ENCODE measurements around the gene RAD51B. TPM values are rescaled to one million over a fixed set of nuclear protein-coding genes. Genes with fewer than 3 reads are reported as not detected.
"Not testable (repeated sequence)": the region's sequence is repeated elsewhere in the genome, so short reads cannot be mapped to it uniquely, and the experiment has no call there.

The RAD51B gene
- total RNA-seq, 5 donors from 2014 or later (not counting 1 experiment from before 2014, with no cell fraction given) = 25.4 to 47.9 (median 30.0) TPM

DNA sequence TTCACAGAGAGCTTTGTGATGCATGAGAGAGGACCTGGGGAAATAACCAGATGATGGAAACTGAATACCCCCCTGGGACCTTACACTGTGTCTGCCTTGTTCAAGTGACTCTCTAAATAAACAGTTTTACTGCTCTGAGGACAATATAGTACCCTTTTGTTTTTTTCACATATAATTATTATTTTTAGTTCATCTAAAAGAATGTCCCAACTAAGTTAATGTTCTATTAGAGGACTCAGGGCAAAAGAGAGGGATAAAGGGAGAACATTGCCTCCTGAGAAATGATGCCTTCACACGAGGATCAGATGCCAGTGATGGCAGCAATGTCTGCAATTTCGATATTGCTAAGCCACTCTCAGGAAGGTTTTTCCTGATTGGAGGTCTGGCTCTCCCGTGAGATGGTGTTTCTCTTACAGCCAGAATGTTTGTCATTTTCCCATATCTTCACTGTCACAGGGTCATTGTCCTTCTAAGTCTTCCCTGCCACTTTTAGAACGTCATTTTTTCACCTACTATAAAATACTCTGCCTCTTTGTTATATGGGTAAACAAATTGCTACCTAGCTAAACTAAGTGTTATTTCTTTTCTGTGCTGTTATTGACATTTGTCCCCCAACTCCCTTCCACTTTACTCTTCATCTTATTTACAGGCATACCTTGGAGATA is 201.6 kb downstream of the RAD51B start:
- 62% methylated on average over 2 of the region's 4 CpGs for WGBS (ENCODE audit: insufficient coverage)
- Mint-ChIP-seq H3K4me1 (peaks cover 0 to 7% (median 0%) of the 10 kb centered on the region in 3 donors), H3K4me3 (no peak overlapping the region), H3K36me3 (peaks cover 23% of the 10 kb centered on the region), H3K27me3 (no peaks in the 10 kb centered on the region), H3K27ac (no peak overlapping the region), H3K9me3 (peaks cover 13 to 20% (median 15%) of the 10 kb centered on the region in 3 donors)
- H3K4me1 ChIP-seq (ENCODE audit: control insufficient read depth in 1 of 2, extremely low read depth in 1 of 2, insufficient read depth in 2 of 2, low read length in 2 of 2) = no peaks in the 10 kb centered on the region
- no peak overlapping the region for H3K4me3 ChIP-seq (ENCODE audit: control insufficient read depth in 1 of 2, extremely low read depth in 1 of 2, low read length in 1 of 2)
- no peaks in the 10 kb centered on the region for H3K36me3 ChIP-seq (ENCODE audit: control insufficient read depth in 2 of 2, extremely low read depth in 1 of 2, insufficient read depth in 1 of 2, low read length in 1 of 2)
- H3K9me3 ChIP-seq = peaks cover 2% of the 10 kb centered on the region
- ChIA-PET POLR2A (no interaction called here), CTCF (no interaction called here)
- no peak overlapping the region for H3K27ac ChIP-seq (ENCODE audit: low read length)
- DNase-seq (no peak), ATAC-seq (replicated peaks in 1 of 4) (no peak)
- no peaks in the 10 kb centered on the region for H3K27me3 ChIP-seq (replicated peaks in 1 of 2; ENCODE audit: control insufficient read depth in 2 of 2, extremely low read depth in 1 of 2, insufficient read depth in 2 of 2, low read length in 1 of 2)

DNA sequence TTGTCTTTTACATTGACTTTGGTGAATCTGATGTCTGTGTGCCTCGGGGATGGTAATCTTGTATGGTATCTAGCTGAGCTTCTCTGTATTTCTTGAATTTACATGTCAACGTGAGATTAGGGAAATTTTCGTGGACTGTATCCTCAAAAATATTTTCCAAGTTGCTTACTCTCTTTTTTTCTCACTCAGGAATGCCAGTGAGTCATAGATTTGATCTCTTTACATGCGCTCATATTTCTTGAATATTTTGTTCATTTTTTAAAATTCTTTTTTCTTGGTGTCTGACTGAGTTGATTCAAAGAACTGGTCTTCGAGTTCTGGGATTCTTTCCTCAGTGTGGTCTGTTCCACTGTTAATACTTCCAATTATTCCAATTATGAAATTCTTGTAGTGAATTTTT is 207.7 kb downstream of the RAD51B start:
- DNase-seq (no peak), ATAC-seq (replicated peaks in 1 of 4) (no peak)
- WGBS (ENCODE audit: insufficient coverage) = no CpG with 5 or more reads among the region's 5 CpGs
- Histone ChIP-seq H3K27ac (ENCODE audit: low read length) (no peak overlapping the region), H3K36me3 (ENCODE audit: control insufficient read depth in 2 of 2, extremely low read depth in 1 of 2, insufficient read depth in 1 of 2, low read length in 1 of 2) (no peaks in the 10 kb centered on the region), H3K4me1 (ENCODE audit: control insufficient read depth in 1 of 2, extremely low read depth in 1 of 2, insufficient read depth in 2 of 2, low read length in 2 of 2) (no peaks in the 10 kb centered on the region), H3K9me3 (peaks cover 2% of the 10 kb centered on the region), H3K27me3 (replicated peaks in 1 of 2; ENCODE audit: control insufficient read depth in 2 of 2, extremely low read depth in 1 of 2, insufficient read depth in 2 of 2, low read length in 1 of 2) (no peaks in the 10 kb centered on the region), H3K4me3 (ENCODE audit: control insufficient read depth in 1 of 2, extremely low read depth in 1 of 2, low read length in 1 of 2) (no peak overlapping the region)
- no peaks in the 10 kb centered on the region for H3K27me3 Mint-ChIP-seq
- peaks cover 12 to 34% (median 28%) of the 10 kb centered on the region in 3 donors for H3K9me3 Mint-ChIP-seq
- ChIA-PET POLR2A (no interaction called here), CTCF (interaction anchor here in 1 of 2 donors (0.5 kb wide), 1 partner anchor 23 kb away, joined by 6 read pairs; no protein-coding TSS in a partner anchor)
- H3K27ac Mint-ChIP-seq = no peak overlapping the region
- H3K4me1 Mint-ChIP-seq = peaks cover 0 to 7% (median 0%) of the 10 kb centered on the region in 3 donors
- H3K36me3 Mint-ChIP-seq = peaks cover 46% of the 10 kb centered on the region
- no peak overlapping the region for H3K4me3 Mint-ChIP-seq

DNA sequence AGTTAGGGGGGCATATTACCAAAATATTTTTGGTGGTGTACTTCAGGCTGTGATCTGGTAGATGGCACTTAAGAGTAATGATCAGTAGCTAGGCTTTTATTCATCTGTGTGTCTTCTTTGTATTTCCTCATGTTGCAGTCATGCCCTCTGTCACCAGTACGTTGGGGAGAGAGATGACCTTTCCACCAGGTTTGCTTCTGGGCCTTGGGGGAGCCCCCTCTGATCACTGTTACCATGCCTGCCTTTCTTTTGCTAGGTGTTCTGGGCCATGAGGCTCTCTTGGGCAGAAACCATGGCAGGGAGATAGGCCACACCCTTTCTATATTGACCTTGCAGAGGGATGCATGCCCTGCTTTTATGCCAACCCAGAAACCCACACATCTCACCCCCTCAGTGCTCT is 208.5 kb downstream of the RAD51B start:
- no peak overlapping the region for H3K4me3 ChIP-seq (ENCODE audit: control insufficient read depth in 1 of 2, extremely low read depth in 1 of 2, low read length in 1 of 2)
- H3K9me3 ChIP-seq = no peaks in the 10 kb centered on the region
- Mint-ChIP-seq H3K4me3 (no peak overlapping the region), H3K4me1 (peaks cover 0 to 7% (median 0%) of the 10 kb centered on the region in 3 donors), H3K27ac (no peak overlapping the region), H3K36me3 (peaks cover 39% of the 10 kb centered on the region), H3K27me3 (no peaks in the 10 kb centered on the region), H3K9me3 (peaks cover 6 to 27% (median 22%) of the 10 kb centered on the region in 3 donors)
- H3K36me3 ChIP-seq (ENCODE audit: control insufficient read depth in 2 of 2, extremely low read depth in 1 of 2, insufficient read depth in 1 of 2, low read length in 1 of 2) = no peaks in the 10 kb centered on the region
- CTCF ChIA-PET = no interaction called here
- H3K4me1 ChIP-seq (ENCODE audit: control insufficient read depth in 1 of 2, extremely low read depth in 1 of 2, insufficient read depth in 2 of 2, low read length in 2 of 2) = no peaks in the 10 kb centered on the region
- POLR2A ChIA-PET = interaction anchor here in 1 of 2 donors (0.6 kb wide), 1 partner anchor 24 kb away, joined by 5 read pairs; no protein-coding TSS in a partner anchor
- ATAC-seq (replicated peaks in 1 of 4) (no peak), DNase-seq (no peak)
- H3K27me3 ChIP-seq (replicated peaks in 1 of 2; ENCODE audit: control insufficient read depth in 2 of 2, extremely low read depth in 1 of 2, insufficient read depth in 2 of 2, low read length in 1 of 2) = no peaks in the 10 kb centered on the region
- WGBS (ENCODE audit: insufficient coverage) = 57% methylated on average over 1 of the region's 1 CpG
- no peak overlapping the region for H3K27ac ChIP-seq (ENCODE audit: low read length)

DNA sequence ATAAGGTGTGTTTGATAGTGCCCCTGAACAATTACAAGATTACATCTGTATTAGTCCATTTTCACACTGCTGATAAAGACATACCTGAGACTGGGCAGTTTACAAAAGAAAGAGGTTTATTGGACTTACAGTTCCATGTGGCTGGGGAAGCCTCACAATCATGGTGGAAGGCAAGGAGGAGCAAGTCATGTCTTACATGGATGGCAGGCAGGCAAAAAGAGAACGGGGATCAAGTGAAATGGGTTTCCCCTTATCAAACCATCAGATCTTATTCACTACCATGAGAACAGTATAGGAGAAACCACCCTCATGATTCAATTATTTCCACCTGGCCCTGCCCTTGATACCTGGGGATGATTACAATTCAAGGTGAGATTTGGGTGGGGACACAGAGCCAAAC is 211.4 kb downstream of the RAD51B start:
- H3K27ac Mint-ChIP-seq; H3K36me3 ChIP-seq (ENCODE audit: control insufficient read depth in 2 of 2, extremely low read depth in 1 of 2, insufficient read depth in 1 of 2, low read length in 1 of 2); POLR2A ChIA-PET; H3K4me3 Mint-ChIP-seq; DNase-seq; H3K27me3 ChIP-seq (replicated peaks in 1 of 2; ENCODE audit: control insufficient read depth in 2 of 2, extremely low read depth in 1 of 2, insufficient read depth in 2 of 2, low read length in 1 of 2); CTCF ChIA-PET; H3K4me3 ChIP-seq (ENCODE audit: control insufficient read depth in 1 of 2, extremely low read depth in 1 of 2, low read length in 1 of 2); H3K9me3 ChIP-seq; H3K27me3 Mint-ChIP-seq; H3K27ac ChIP-seq (ENCODE audit: low read length); H3K4me1 Mint-ChIP-seq; ATAC-seq (replicated peaks in 1 of 4); H3K4me1 ChIP-seq (ENCODE audit: control insufficient read depth in 1 of 2, extremely low read depth in 1 of 2, insufficient read depth in 2 of 2, low read length in 2 of 2): not testable (repeated sequence)
- Mint-ChIP-seq H3K36me3 (peaks cover 36% of the 10 kb centered on the region), H3K9me3 (peaks cover 3 to 19% (median 17%) of the 10 kb centered on the region in 3 donors)
- WGBS (ENCODE audit: insufficient coverage) = no CpG with 5 or more reads among the region's 1 CpG

DNA sequence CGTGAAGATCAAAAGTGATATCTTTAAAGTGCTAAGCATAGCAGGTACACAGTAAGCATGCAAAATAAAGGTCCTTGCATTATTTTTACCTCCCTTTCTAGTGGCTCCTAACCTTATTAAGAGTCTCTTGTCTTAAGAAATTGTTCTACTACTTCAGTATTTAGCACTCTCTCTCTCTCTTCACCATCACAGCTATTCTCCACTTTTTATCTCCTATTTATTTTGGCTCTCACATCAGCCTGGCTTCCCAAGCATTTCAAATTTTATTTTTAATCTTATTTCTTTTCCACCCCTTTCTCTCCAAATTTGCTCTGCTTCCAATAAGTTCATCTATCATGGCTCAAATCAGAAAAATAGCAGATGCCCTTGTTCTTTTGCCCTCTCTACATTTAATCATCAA is 212.6 kb downstream of the RAD51B start:
- Mint-ChIP-seq H3K9me3 (peaks cover 3 to 19% (median 14%) of the 10 kb centered on the region in 3 donors), H3K27me3 (no peaks in the 10 kb centered on the region), H3K4me3 (no peak overlapping the region), H3K4me1 (no peaks in the 10 kb centered on the region), H3K36me3 (peaks cover 29% of the 10 kb centered on the region), H3K27ac (no peak overlapping the region)
- 100% methylated on average over 1 of the region's 1 CpG for WGBS (ENCODE audit: insufficient coverage)
- no peaks in the 10 kb centered on the region for H3K36me3 ChIP-seq (ENCODE audit: control insufficient read depth in 2 of 2, extremely low read depth in 1 of 2, insufficient read depth in 1 of 2, low read length in 1 of 2)
- H3K9me3 ChIP-seq = no peaks in the 10 kb centered on the region
- no peaks in the 10 kb centered on the region for H3K4me1 ChIP-seq (ENCODE audit: control insufficient read depth in 1 of 2, extremely low read depth in 1 of 2, insufficient read depth in 2 of 2, low read length in 2 of 2)
- ChIA-PET CTCF (no interaction called here), POLR2A (no interaction called here)
- DNase-seq (no peak), ATAC-seq (replicated peaks in 1 of 4) (no peak)
- no peak overlapping the region for H3K27ac ChIP-seq (ENCODE audit: low read length)
- H3K27me3 ChIP-seq (replicated peaks in 1 of 2; ENCODE audit: control insufficient read depth in 2 of 2, extremely low read depth in 1 of 2, insufficient read depth in 2 of 2, low read length in 1 of 2) = no peaks in the 10 kb centered on the region
- no peak overlapping the region for H3K4me3 ChIP-seq (ENCODE audit: control insufficient read depth in 1 of 2, extremely low read depth in 1 of 2, low read length in 1 of 2)

DNA sequence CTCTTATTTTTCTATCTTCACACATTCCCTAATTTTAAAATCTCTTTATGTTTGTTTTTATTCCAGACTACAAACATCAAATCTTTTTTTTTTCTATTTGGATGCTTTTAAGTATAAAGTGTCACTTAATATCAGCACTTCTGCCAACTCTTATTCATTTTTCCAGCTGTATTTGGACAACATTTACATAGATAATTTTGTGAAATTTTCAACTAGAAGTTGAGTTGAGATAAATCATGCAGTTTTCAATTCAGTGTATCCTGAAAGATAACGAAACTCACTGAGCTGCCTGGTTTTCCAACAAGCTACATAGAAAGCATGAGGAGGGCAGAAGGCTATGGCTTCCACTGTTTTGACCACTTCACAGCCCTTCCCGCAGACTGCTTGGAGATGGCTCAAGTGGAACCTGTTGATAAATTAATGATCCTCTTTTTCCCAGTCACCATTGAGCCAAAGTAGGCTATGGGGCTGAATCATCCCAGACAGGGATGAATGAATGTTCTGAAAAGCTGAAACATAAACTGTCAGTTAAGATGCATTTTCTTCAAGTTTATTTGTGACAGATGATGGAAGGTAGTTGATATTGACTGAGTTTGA is 213.9 kb downstream of the RAD51B start:
- Mint-ChIP-seq H3K36me3 (peaks cover 28% of the 10 kb centered on the region), H3K4me1 (no peaks in the 10 kb centered on the region), H3K27ac (no peak overlapping the region), H3K27me3 (no peaks in the 10 kb centered on the region), H3K9me3 (peaks cover 3 to 19% (median 14%) of the 10 kb centered on the region in 3 donors), H3K4me3 (no peak overlapping the region)
- ATAC-seq (replicated peaks in 1 of 4) = no peak
- no peak overlapping the region for H3K4me3 ChIP-seq (ENCODE audit: control insufficient read depth in 1 of 2, extremely low read depth in 1 of 2, low read length in 1 of 2)
- POLR2A ChIA-PET = no interaction called here
- no peak overlapping the region for H3K27ac ChIP-seq (ENCODE audit: low read length)
- no peak for DNase-seq
- CTCF ChIA-PET = no interaction called here
- H3K4me1 ChIP-seq (ENCODE audit: control insufficient read depth in 1 of 2, extremely low read depth in 1 of 2, insufficient read depth in 2 of 2, low read length in 2 of 2) = no peaks in the 10 kb centered on the region
- H3K36me3 ChIP-seq (ENCODE audit: control insufficient read depth in 2 of 2, extremely low read depth in 1 of 2, insufficient read depth in 1 of 2, low read length in 1 of 2) = no peaks in the 10 kb centered on the region
- no peaks in the 10 kb centered on the region for H3K9me3 ChIP-seq
- WGBS (ENCODE audit: insufficient coverage) = 90% methylated on average over 2 of the region's 2 CpGs
- H3K27me3 ChIP-seq (replicated peaks in 1 of 2; ENCODE audit: control insufficient read depth in 2 of 2, extremely low read depth in 1 of 2, insufficient read depth in 2 of 2, low read length in 1 of 2) = no peaks in the 10 kb centered on the region
